Pancreas (tissue), 10 donors: ENCODE measurements around the gene PDE8A. TPM values are rescaled to one million over a fixed set of nuclear protein-coding genes. Genes with fewer than 3 reads are reported as not detected.

Experiments
- ATAC-seq, 4 donors: fragments of 200-7000 bp; cut with Tn5 transposase; one replicate each; pipeline versions ENCODE4 v1.8.0 to v1.9.1; 2020; ENCODE audit warnings: mild to moderate bottlenecking in 4 of 4, moderate library complexity in 4 of 4
- DNase-seq, 6 donors: peaks; one replicate each; pipeline ENCODE4 v3.0.0-alpha.2; 2020
- FAIRE-seq: peaks from 2 replicates; lab custom pipeline; 2012; peaks lifted over from hg19 to GRCh38; lab: Jason Lieb, UNC
- H3K27ac ChIP-seq, 4 donors: fragments of 200-600 bp; sonication (generic); 1 replicate in 3 of 4; 2 replicates in 1 of 4; pipeline versions ENCODE4 v1.5.0 to v1.8.0; 2020
- H3K27me3 ChIP-seq, 4 donors: fragments of 200-600 bp; one replicate each; pipeline ENCODE4 v1.8.0; 2021
- H3K36me3 ChIP-seq, 3 donors: fragments of 200-600 bp; sonication (generic) in 1 of 3; one replicate each; pipeline versions ENCODE4 v1.5.0 to v1.8.0; 2020 to 2021
- H3K4me1 ChIP-seq, 3 donors: fragments of 200-600 bp; one replicate each; pipeline ENCODE4 v1.8.0; 2021
- H3K4me3 ChIP-seq, 4 donors: fragments of 200-600 bp; sonication (generic) in 2 of 4; one replicate each; pipeline versions ENCODE4 v1.5.0 to v1.8.0; 2020 to 2021
- H3K9me3 ChIP-seq, 4 donors: fragments of 200-600 bp; one replicate each; pipeline ENCODE4 v1.8.0; 2021
- CTCF ChIP-seq, 4 donors: fragments of 200-600 bp; sonication (generic) in 3 of 4; IDR thresholded peaks; one replicate each; pipeline versions ENCODE4 v1.5.0 to v1.8.0; 2021; ENCODE audit warnings: antibody characterized with exemption in 4 of 4
- WGBS, 2 donors: extraction: QIAGEN DNeasy Blood & Tissue Kit; methylation state at CpG; one replicate each; pipeline ENCODE4 v1.1.7; 2013; 5-methylcytosine and 5-hydroxymethylcytosine counted together
- intact Hi-C, 3 donors: fragments of 100-400 bp; cut with DNase I; formaldehyde crosslinking; loops; one replicate each; pipeline versions ENCODE4 v1.11.1 to v1.14.2; 2022
- polyA plus RNA-seq, 2 donors: library from polyadenylated mRNA; stranded (reverse); fragments of 200-250 nt; gene quantifications; one replicate each; pipeline ENCODE4 v1.2.3, GENCODE V29; 2013
- total RNA-seq, 6 donors: library from RNA; stranded (reverse); fragmentation: NEBNext Ultra II Directional in 4 of 6; extraction: Animal tissue kit (Norgen Biotek cat#: 25700) in 4 of 6; gene quantifications; one replicate each; pipeline versions ENCODE4 v1.2.1 to v1.2.4, GENCODE V29; 2021 to 2023
- donor health status: healthy with polysubstance abuse.
- donor health status: DM: no; HTN: no; CAD: no; lungs with moderate emphysema.
- donor health status: DM: no; HTN: no; CAD: no.
- donor health status: control.
- donor health status: control.
- donor health status: Bipolar disorder and iron deficiency.
- donor health status: DM: yes; HTN: yes; CAD: no.
- donor health status: DM: no; HTN: no; CAD: no.
- donor health status: DM: no; HTN: no; CAD: no.
- donor health status: DM: yes; HTN: yes; CAD: no.

PDE8A gene
- total and polyA plus RNA-seq, 8 donors: 14.7 to 31.3 (median 20.7) TPM

DNA sequence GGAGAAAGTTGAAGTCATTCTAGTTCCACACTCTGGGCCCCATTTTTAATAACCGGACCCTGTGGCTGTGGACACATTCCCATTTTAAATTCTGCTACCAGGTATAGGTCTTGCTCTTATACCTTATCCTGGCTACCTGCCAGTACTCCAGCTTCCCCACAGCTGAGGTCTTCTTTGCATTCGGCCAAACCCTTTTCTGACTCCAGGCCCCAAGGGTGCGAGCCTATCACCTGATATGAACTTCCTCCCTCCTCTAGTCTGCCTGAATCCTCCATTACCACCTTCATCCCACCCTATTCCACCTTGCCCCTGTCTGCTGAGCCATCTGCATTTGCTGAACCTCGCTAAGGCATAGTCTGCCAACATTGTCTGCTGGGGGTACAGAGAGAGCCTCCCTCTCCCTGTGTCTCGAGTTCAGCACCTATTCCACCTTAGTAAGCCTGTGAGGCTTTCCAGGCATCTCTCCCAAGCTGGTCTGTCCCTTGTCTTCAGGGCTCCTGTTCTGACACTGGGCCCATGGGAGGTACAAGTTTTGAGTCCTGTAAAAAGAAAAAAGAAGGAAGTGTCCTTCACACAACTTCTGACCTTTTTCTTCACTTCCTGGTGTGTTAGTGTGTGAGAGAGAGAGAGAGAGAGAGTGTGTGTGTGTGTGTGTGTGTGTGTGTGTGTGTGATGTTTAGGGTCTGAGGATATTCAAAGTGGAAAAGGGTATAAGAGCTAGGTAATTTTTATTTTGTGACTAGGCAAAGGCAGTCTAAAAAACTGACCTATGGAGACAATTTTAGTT lies 27.0 kb downstream of the PDE8A start:
- FAIRE-seq (no peak), DNase-seq (no peak), ATAC-seq (peak in 3 of 4 donors; percentile 7 to 40 (median 25))
- Histone ChIP-seq H3K36me3 (no peaks in the 10 kb centered on the region), H3K4me1 (peaks cover 18 to 40% (median 27%) of the 10 kb centered on the region in 3 donors), H3K27ac (peak overlapping the region in 2 of 4 donors; percentile 30 to 37), H3K27me3 (no peaks in the 10 kb centered on the region), H3K9me3 (no peaks in the 10 kb centered on the region), H3K4me3 (no peak overlapping the region)
- intact Hi-C loops: no loop called here
- no peak for TF ChIP-seq CTCF (IDR thresholded peaks at IDR 0.05)
- 68 to 73% methylated on average over 5 of the region's 5 CpGs for WGBS, 2 donors

DNA sequence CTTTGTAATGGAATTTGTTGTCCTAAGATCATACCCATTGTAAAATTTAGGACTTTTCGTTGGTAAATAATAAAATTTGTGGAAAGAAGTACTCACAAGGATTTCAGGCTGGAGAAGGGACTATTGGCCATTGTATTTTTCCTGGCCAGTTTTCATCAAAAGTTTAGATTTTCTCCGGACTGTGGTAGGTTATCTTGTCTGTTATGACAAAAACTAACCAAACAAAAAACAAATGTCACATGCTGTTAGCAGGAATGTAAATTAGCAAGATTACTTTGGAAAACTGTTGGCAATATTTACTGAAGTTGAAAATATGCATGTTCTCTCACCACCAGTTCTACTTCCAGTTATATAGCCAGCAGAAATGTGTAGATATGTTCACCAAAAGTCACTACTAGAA lies 27.8 kb downstream of the PDE8A start:
- no peak overlapping the region for H3K4me3 ChIP-seq
- no peak for ATAC-seq
- peak overlapping the region in 2 of 4 donors; percentile 3 to 61 for H3K27ac ChIP-seq
- peaks cover 18 to 40% (median 27%) of the 10 kb centered on the region in 3 donors for H3K4me1 ChIP-seq
- H3K27me3 ChIP-seq: no peaks in the 10 kb centered on the region
- no peaks in the 10 kb centered on the region for H3K36me3 ChIP-seq
- WGBS, 2 donors: 29 to 50% methylated on average over 2 of the region's 2 CpGs
- H3K9me3 ChIP-seq: no peaks in the 10 kb centered on the region
- no peak for TF ChIP-seq CTCF (IDR thresholded peaks at IDR 0.05)
- DNase-seq: no peak
- intact Hi-C loops: no loop called here
- no peak for FAIRE-seq

GRCh38 chr15:85010071-85010385 lies 28.4 kb downstream of the PDE8A start:
- Histone ChIP-seq H3K27ac (peak overlapping the region in 3 of 4 donors; percentile 24 to 62 (median 61)), H3K9me3 (no peaks in the 10 kb centered on the region), H3K4me1 (peaks cover 18 to 40% (median 27%) of the 10 kb centered on the region in 3 donors), H3K36me3 (no peaks in the 10 kb centered on the region), H3K27me3 (no peaks in the 10 kb centered on the region), H3K4me3 (no peak overlapping the region)
- no peak for TF ChIP-seq CTCF (IDR thresholded peaks at IDR 0.05)
- no peak for FAIRE-seq
- ATAC-seq: peak in 1 of 4 donors; percentile 12
- no peak for DNase-seq
- intact Hi-C loops: no loop called here

- Histone ChIP-seq H3K4me3 (no peak overlapping the region), H3K9me3 (no peaks in the 10 kb centered on the region), H3K36me3 (no peaks in the 10 kb centered on the region), H3K27me3 (no peaks in the 10 kb centered on the region), H3K4me1 (peaks cover 18 to 40% (median 27%) of the 10 kb centered on the region in 3 donors), H3K27ac (peak overlapping the region in 3 of 4 donors; percentile 24 to 62 (median 61))
- no peak for TF ChIP-seq CTCF (IDR thresholded peaks at IDR 0.05)
- peak; percentile 33 to 87 (median 54) for ATAC-seq
- no peak for DNase-seq
- intact Hi-C loops: no loop called here
- no peak for FAIRE-seq
- 3 to 10% methylated on average over 3 of the region's 3 CpGs for WGBS, 2 donors
These were observed 28.9 kb downstream of the PDE8A start for GRCh38 chr15:85010386-85011159.
